HUES6 (cell line): ENCODE measurements around the gene RALGPS1.
A peak's percentile ranks its signal among the peaks of the same experiment; 100 is the strongest.

Source experiments
- H3K27ac ChIP-seq: 2 replicates; pipeline ENCODE4 v1.7.0; 2013; ENCODE audit warnings: low read depth, mild to moderate bottlenecking, low read length, inconsistent platforms
- H3K27me3 ChIP-seq: 2 replicates; pipeline ENCODE4 v1.6.1; 2013; ENCODE audit warnings: low read length; ENCODE audit not compliant: control insufficient read depth, insufficient read depth
- H3K36me3 ChIP-seq: 2 replicates; pipeline ENCODE4 v1.6.1; 2013; ENCODE audit warnings: low read length; ENCODE audit not compliant: control insufficient read depth, insufficient read depth
- H3K4me1 ChIP-seq: 2 replicates; pipeline ENCODE4 v1.6.1; 2013; ENCODE audit warnings: low read length; ENCODE audit not compliant: control insufficient read depth, insufficient read depth
- H3K4me3 ChIP-seq: 2 replicates; pipeline ENCODE4 v1.5.1; 2013; ENCODE audit warnings: low read depth, low read length
- H3K9ac ChIP-seq: one replicate; pipeline ENCODE4 v1.6.1; 2013; ENCODE audit warnings: mild to moderate bottlenecking, low read length
- H3K9me3 ChIP-seq: 2 replicates; pipeline ENCODE4 v1.6.1; 2013; ENCODE audit warnings: low read depth, low read length; ENCODE audit not compliant: control insufficient read depth, insufficient read depth

RALGPS1 gene

GRCh38 chr9:126906091-126906490 lies 8.5 kb upstream of the RALGPS1 start:
- H3K4me3 ChIP-seq, result no peak overlapping the region
- H3K9me3 ChIP-seq, result peaks cover 4% of the 10 kb centered on the region; the same call in 1 of the 2 replicates
- no peak overlapping the region for H3K27ac ChIP-seq
- H3K27me3 ChIP-seq, result peaks cover 4% of the 10 kb centered on the region; the same call in 1 of the 2 replicates
- no peaks in the 10 kb centered on the region for H3K36me3 ChIP-seq
- H3K4me1 ChIP-seq, result no peaks in the 10 kb centered on the region
- no peak overlapping the region for H3K9ac ChIP-seq

DNA sequence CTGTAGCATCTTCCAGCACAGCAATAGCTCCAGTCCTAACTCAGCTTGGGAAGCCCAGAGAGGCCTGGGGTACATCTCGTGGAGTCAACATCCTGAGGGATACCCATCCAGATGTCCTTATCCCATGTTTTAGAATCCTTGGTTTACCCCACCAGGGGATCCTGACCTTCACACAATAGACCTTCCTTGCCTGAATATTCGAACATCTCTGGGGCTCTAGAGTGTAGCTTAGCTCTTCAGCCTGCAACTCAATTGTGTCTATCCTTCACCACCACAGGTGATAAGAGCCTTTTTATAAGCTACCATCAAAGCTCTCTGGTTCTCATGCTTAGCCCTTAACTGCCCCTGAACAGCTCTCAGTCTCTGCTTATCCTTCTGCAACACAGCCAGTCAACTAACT lies 7.5 kb upstream of the RALGPS1 start:
- Histone ChIP-seq H3K36me3 (no peaks in the 10 kb centered on the region), H3K27ac (no peak overlapping the region), H3K9me3 (no peaks in the 10 kb centered on the region), H3K9ac (no peak overlapping the region), H3K4me1 (no peaks in the 10 kb centered on the region), H3K4me3 (no peak overlapping the region), H3K27me3 (peaks cover 10% of the 10 kb centered on the region; the same call in 1 of the 2 replicates)

DNA sequence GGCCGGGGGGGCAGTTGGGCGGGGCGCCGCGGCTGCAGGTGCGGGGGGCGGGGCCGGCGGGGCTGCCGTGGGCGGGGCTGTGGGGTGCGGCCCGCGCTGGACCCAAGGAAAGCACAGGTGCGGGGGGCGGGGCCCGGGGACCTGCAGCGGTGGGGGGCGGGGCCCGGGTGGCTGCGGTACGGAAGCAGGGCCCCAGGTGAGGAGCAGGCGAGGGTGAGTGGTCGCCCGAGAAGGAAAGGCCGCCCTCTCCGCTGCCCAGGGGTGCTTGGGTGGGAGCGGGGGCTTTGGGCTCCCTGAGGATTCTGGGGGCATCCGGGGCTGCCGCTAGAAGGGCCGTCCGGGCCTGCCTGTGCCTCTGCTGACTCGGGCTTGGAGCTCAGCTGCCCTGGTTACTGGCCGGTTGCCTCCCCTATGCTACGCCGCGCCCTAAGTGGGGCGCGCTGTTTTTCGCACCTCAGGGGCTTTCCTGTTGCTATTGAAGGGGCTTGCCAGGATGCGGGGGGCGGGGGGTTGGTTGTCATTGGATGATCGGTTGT lies 767 bp downstream of the RALGPS1 start:
- Histone ChIP-seq H3K27me3 (peaks cover 40% of the 10 kb centered on the region), H3K9me3 (no peaks in the 10 kb centered on the region), H3K36me3 (no peaks in the 10 kb centered on the region), H3K4me1 (peaks cover 17% of the 10 kb centered on the region), H3K27ac (no peak overlapping the region), H3K9ac (no peak overlapping the region), H3K4me3 (peak overlapping the region; percentile 74)

DNA sequence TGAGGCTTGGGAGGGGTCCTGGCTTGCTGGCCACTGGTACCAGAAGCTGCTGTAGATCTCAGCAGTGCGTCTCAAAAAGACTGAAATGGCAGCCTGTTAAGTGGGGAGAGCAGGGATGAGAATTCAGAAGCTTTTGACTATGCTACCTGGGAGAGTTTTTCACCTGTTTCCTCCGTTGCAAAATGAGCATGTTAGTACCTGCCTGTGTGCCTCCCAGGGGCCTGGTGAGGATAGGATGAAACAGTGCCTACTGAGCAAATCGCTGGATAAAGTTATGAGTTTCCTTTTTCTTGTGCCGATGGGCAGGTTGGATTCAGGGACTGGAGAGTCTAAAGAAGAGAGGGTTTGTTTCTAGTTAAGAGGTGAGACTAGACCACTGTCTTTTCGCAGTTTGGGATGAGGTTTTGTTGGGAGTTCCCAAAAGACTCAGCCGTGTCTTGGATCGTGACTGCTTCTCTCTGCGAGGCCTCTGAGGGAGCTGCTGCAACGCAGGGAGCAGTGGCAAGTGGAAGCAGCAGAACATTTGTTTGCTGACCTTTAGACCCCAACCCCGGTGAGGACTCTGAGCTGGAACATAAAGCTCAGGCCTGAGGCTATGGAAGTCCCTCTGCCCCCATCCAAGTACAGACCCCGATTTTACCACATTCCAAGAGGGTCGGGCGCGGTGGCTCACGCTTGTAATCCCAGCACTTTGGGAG lies 1.4 kb downstream of the RALGPS1 start:
- Histone ChIP-seq H3K27ac (no peak overlapping the region), H3K27me3 (peaks cover 40% of the 10 kb centered on the region), H3K4me1 (peaks cover 17% of the 10 kb centered on the region), H3K9ac (no peak overlapping the region), H3K9me3 (no peaks in the 10 kb centered on the region), H3K4me3 (peak overlapping the region; percentile 74), H3K36me3 (no peaks in the 10 kb centered on the region)

DNA sequence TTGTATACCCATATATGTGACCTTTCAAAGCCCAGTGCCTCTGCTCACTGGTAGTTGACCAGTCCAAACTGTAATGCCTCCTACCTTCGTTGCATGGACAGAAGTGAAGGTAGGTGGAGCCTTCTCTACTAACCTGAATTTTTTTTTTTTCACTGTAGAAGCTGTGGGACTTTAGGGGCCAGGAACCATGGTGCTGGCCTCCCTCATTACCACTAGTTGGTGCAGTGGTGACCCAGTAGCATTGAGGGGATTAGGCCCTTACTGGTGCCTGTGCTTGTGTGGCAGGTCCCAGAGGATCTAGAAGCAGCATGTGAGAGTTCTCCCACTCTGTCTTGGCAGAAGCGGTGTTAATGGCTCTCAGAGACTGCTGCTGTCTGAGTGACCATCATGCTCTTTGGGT lies 2.3 kb downstream of the RALGPS1 start:
- Histone ChIP-seq H3K27me3 (peaks cover 34% of the 10 kb centered on the region), H3K9me3 (no peaks in the 10 kb centered on the region), H3K36me3 (no peaks in the 10 kb centered on the region), H3K9ac (no peak overlapping the region), H3K4me1 (peaks cover 17% of the 10 kb centered on the region), H3K27ac (no peak overlapping the region), H3K4me3 (no peak overlapping the region)

- no peak overlapping the region for H3K27ac ChIP-seq
- H3K4me1 ChIP-seq, result peaks cover 17% of the 10 kb centered on the region
- no peak overlapping the region for H3K4me3 ChIP-seq
- H3K9ac ChIP-seq, result no peak overlapping the region
- H3K27me3 ChIP-seq, result peaks cover 11% of the 10 kb centered on the region; the same call in 1 of the 2 replicates
- no peaks in the 10 kb centered on the region for H3K36me3 ChIP-seq
- no peaks in the 10 kb centered on the region for H3K9me3 ChIP-seq
Measured at GRCh38 chr9:126919193-126919592, 4.6 kb downstream of the RALGPS1 start.

GRCh38 chr9:126925876-126926275 lies 11.3 kb downstream of the RALGPS1 start:
- Histone ChIP-seq H3K36me3 (no peaks in the 10 kb centered on the region), H3K4me3 (no peak overlapping the region), H3K27me3 (peaks cover 2% of the 10 kb centered on the region; the same call in 1 of the 2 replicates), H3K27ac (no peak overlapping the region), H3K9ac (no peak overlapping the region), H3K4me1 (no peaks in the 10 kb centered on the region), H3K9me3 (no peaks in the 10 kb centered on the region)

GRCh38 chr9:126926364-126926763 lies 11.8 kb downstream of the RALGPS1 start:
- Histone ChIP-seq H3K27me3 (peaks cover 2% of the 10 kb centered on the region; the same call in 1 of the 2 replicates), H3K27ac (no peak overlapping the region), H3K9me3 (no peaks in the 10 kb centered on the region)

GRCh38 chr9:126927419-126927818 lies 12.8 kb downstream of the RALGPS1 start:
- Histone ChIP-seq H3K9me3 (no peaks in the 10 kb centered on the region), H3K4me3 (no peak overlapping the region), H3K27me3 (peaks cover 2% of the 10 kb centered on the region; the same call in 1 of the 2 replicates), H3K9ac (no peak overlapping the region), H3K4me1 (no peaks in the 10 kb centered on the region), H3K27ac (no peak overlapping the region), H3K36me3 (no peaks in the 10 kb centered on the region)

More at GRCh38 chr9:126926364-126926763, 11.8 kb downstream of the RALGPS1 start:
- no peak overlapping the region for H3K9ac ChIP-seq
- H3K36me3 ChIP-seq, result no peaks in the 10 kb centered on the region
- no peaks in the 10 kb centered on the region for H3K4me1 ChIP-seq
- no peak overlapping the region for H3K4me3 ChIP-seq

GRCh38 chr9:126932871-126933321 lies 18.3 kb downstream of the RALGPS1 start:
- H3K4me1 ChIP-seq, result peaks cover 7% of the 10 kb centered on the region
- no peak overlapping the region for H3K4me3 ChIP-seq
- H3K27me3 ChIP-seq, result no peaks in the 10 kb centered on the region
- no peaks in the 10 kb centered on the region for H3K36me3 ChIP-seq
- H3K9me3 ChIP-seq, result 0 out of 2 replicates have a peak, but pooled peaks cover 2% of the 10 kb centered on the region
- no peak overlapping the region for H3K27ac ChIP-seq
- no peak overlapping the region for H3K9ac ChIP-seq

DNA sequence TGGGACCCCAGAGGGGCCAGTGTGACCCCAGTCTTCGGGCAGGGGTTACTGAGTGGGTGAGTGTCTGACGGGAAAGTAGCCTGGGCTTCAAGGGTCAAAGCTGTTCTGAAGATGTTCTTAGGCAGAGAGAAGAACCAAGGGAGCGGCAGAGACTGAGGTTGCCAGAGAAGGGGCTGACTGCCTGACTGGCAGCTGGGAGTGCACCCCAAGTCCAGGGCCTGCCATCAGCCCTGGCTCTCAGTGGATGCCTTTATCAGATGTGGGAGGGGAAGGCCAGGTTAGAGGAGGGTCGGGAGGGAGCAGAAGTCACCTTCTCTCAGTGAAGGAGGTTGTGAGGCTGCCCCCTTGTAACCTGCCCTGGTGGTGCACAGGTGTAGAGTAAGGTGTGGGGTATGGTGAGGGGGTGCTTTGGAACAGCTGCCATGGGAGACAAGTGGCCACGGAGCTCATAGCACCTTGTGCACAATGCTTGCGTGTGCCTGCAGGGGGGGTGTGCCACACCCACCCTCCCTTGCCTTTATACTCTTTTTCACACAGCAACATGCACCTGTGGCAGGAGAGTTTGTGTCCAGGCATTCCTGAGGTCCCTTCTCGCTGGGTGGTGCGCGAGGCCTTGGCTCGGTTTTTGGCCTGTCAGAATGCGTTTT lies 18.9 kb downstream of the RALGPS1 start:
- H3K4me3 ChIP-seq, result no peak overlapping the region
- H3K27me3 ChIP-seq, result no peaks in the 10 kb centered on the region
- H3K9me3 ChIP-seq, result 0 out of 2 replicates have a peak, but pooled peaks cover 2% of the 10 kb centered on the region
- no peaks in the 10 kb centered on the region for H3K36me3 ChIP-seq
- H3K9ac ChIP-seq, result no peak overlapping the region
- peaks cover 7% of the 10 kb centered on the region for H3K4me1 ChIP-seq
- no peak overlapping the region for H3K27ac ChIP-seq
